Neural cell (in vitro differentiated cells): ENCODE results near the gene OR8S1.

Experiments used
- EP300 ChIP-seq: fragments of 450-650 bp; conservative IDR thresholded peaks from 2 replicates; pipeline ENCODE4 v1.6.1; 2014; ENCODE audit warnings: antibody characterized with exemption, mild to moderate bottlenecking, moderate library complexity; ENCODE audit not compliant: poor library complexity, severe bottlenecking
- EZH2 ChIP-seq: fragments of 200-600, 300-800 bp; shearing (Covaris generic), sonication (generic); IDR thresholded peaks from 2 replicates; pipeline ENCODE4 v1.6.1; 2014; ENCODE audit warnings: antibody characterized with exemption, low read length, borderline replicate concordance, mild to moderate bottlenecking; ENCODE audit not compliant: insufficient read depth, poor library complexity, severe bottlenecking
- POLR2AphosphoS5 ChIP-seq: IDR thresholded peaks from 2 replicates; pipeline ENCODE4 v1.6.1; 2012
- TF ChIP-seq, protein P1 (sequence below): fragments of 450-650 bp; IDR thresholded peaks from 2 replicates; pipeline ENCODE4 v1.5.1; 2014; ENCODE audit warnings: antibody characterized with exemption, mild to moderate bottlenecking, moderate library complexity; ENCODE audit not compliant: poor library complexity, severe bottlenecking

DNA sequence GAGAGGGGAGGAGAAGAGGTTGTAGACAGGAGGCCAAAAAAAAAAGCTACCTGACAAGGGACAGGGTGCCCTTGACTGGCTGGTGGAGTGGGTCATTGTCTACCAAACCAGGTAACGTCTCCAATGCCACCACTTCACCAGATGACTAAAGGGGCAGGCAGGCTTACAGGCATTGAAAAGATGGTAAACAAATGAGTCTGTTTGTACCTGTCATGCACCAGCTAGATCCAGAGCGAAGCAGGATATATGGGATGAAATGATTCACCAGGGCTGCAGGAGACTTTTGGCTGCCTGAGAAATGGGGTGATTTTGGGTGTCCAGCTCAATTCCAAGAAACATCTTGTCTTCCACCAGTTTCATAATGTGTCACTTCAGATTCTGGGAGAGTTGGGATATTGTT is 39.2 kb upstream of the OR8S1 start:
- TF ChIP-seq, protein P1, sequence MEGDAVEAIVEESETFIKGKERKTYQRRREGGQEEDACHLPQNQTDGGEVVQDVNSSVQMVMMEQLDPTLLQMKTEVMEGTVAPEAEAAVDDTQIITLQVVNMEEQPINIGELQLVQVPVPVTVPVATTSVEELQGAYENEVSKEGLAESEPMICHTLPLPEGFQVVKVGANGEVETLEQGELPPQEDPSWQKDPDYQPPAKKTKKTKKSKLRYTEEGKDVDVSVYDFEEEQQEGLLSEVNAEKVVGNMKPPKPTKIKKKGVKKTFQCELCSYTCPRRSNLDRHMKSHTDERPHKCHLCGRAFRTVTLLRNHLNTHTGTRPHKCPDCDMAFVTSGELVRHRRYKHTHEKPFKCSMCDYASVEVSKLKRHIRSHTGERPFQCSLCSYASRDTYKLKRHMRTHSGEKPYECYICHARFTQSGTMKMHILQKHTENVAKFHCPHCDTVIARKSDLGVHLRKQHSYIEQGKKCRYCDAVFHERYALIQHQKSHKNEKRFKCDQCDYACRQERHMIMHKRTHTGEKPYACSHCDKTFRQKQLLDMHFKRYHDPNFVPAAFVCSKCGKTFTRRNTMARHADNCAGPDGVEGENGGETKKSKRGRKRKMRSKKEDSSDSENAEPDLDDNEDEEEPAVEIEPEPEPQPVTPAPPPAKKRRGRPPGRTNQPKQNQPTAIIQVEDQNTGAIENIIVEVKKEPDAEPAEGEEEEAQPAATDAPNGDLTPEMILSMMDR: no peak
- TF ChIP-seq POLR2AphosphoS5: no peak
- no peak for TF ChIP-seq EP300
- TF ChIP-seq EZH2: no peak
